GM21423 (cell line): ENCODE results near the gene CSAD.
"Not testable (repeated sequence)": the region's sequence is repeated elsewhere in the genome, so short reads cannot be mapped to it uniquely, and the experiment has no call there.

ENCODE experiments used
- ATAC-seq: cut with Tn5 transposase; IDR thresholded peaks from one replicate; pipeline ENCODE4 v1.9.1; 2021; ENCODE audit warnings: mild to moderate bottlenecking, moderate library complexity; ENCODE audit not compliant: unreplicated experiment

CSAD gene

GRCh38 chr12:53112431-53112830 is 68.3 kb downstream of the CSAD start:
- ATAC-seq, result not testable (repeated sequence)
